GM18520 (cell line): ENCODE measurements around the gene SCARF2.
"Not testable (repeated sequence)": the region's sequence is repeated elsewhere in the genome, so short reads cannot be mapped to it uniquely, and the experiment has no call there.

ENCODE experiments used
- ATAC-seq: cut with Tn5 transposase; IDR thresholded peaks from one replicate; pipeline ENCODE4 v1.9.1; 2021; ENCODE audit not compliant: unreplicated experiment

Gene SCARF2

GRCh38 chr22:20412474-20413216 lies 25.0 kb downstream of the SCARF2 start:
- ATAC-seq, result no peak

DNA sequence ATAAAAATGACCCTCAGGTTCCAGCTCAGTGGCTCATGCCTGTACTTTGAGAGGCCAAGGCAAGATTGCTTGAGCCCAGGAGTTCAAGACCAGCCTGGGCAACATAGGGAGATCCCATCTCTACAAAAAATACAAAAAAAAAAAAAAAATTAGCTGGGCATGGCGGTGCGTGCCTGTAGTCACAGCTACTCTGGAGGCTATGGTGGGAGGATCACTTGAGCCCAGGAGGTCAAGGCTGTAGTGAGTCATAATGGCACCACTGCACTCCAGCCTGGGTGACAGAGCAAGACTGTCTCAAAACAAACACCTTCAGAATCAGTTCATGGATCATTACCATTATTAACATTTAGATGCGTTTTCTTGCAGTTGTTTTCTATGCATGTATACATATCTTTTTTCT lies 28.2 kb downstream of the SCARF2 start:
- not testable (repeated sequence) for ATAC-seq

- no peak for ATAC-seq
Measured at GRCh38 chr22:20408891-20409290, 28.7 kb downstream of the SCARF2 start.

GRCh38 chr22:20407829-20408228 lies 29.8 kb downstream of the SCARF2 start:
- ATAC-seq, result no peak

- no peak for ATAC-seq
Measured at GRCh38 chr22:20406686-20407408, 30.8 kb downstream of the SCARF2 start.

DNA sequence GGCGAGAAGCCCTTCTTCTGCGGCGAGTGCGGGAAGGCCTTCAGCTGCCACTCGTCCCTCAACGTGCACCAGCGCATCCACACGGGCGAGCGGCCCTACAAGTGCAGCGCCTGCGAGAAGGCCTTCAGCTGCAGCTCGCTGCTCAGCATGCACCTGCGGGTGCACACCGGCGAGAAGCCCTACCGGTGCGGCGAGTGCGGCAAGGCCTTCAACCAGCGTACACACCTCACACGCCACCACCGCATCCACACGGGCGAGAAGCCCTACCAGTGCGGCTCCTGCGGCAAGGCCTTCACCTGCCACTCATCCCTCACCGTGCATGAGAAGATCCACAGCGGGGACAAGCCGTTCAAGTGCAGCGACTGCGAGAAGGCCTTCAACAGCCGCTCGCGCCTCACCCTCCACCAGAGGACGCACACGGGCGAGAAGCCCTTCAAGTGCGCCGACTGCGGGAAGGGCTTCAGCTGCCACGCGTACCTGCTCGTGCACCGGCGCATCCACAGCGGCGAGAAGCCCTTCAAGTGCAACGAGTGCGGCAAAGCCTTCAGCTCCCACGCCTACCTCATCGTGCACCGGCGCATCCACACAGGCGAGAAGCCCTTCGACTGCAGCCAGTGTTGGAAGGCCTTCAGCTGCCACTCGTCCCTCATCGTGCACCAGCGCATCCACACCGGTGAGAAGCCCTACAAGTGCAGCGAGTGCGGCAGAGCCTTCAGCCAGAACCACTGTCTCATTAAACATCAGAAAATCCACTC lies 31.5 kb downstream of the SCARF2 start:
- ATAC-seq, result no peak

GRCh38 chr22:20405291-20405930 lies 32.2 kb downstream of the SCARF2 start:
- ATAC-seq, result no peak

DNA sequence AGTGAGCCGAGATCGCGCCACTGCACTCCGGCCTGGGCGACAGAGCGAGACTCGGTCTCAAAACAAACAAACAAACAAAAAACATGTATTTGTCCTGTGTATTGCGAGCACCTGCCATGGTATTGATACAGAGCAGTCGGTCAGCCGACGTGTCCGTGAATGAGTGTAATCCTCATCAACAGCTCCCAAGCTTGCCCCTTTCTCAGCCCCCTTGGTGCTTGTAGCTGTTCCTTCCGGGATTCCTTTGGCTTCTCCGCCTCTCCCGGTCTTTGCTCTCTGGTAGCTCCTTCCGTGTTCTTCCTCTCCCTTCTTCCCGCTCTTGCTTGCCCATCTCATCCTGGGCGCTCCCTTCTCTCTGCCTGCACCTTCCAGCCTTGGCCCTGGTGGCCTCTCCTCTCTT lies 32.7 kb downstream of the SCARF2 start:
- ATAC-seq, result no peak

DNA sequence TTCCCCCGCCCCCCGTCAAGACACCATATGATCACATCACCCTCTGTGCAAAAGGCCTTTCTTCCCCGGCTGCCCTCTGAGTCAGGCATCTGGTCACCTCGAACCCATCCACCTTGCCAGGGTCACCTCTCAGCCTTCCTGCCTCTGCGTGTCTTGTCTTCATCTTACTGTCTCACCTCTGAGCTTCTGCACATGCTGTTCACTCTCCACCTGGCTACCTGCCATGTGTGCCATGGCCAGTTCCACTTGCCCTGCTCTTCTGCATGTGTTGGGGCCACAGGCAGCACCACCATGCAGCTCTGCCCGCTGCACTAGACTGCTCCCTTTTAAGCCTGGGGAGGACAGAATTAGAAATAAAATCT lies 33.9 kb downstream of the SCARF2 start:
- no peak for ATAC-seq

GRCh38 chr22:20402960-20403778 lies 34.5 kb downstream of the SCARF2 start:
- no peak for ATAC-seq

DNA sequence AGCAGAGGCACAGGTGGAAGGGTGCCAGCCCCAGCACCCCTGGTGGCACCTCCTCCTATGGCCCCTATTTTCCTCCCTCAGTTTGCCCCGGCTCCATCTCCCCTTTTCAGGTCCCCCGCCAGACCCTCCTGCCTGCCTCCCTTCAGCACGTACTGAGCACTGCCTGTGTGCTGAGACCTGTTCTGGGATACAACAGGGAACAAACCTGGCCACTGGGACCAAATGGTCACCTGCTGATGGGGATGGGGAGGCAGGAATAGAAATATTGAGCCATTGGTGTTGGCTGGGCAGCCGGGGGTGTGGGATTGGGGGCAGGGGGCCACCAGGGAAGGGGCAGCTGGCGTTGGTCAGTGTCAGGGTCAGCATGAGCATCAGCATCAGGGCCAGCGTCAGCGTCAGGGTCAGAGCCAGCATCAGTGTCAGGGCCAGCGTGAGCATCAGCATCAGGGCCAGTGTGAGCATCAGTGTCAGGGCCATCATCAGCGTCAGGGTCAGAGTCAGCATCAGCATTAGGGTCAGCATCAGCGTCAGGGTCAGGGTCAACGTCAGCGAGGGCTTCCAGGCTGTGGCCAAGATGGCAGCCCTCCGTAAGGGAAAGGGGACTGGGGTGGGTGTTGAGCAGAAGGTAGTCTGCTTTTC lies 36.1 kb downstream of the SCARF2 start:
- ATAC-seq, result no peak

- ATAC-seq, result no peak
Measured at GRCh38 chr22:20400606-20401375, 36.8 kb downstream of the SCARF2 start.

- ATAC-seq, result no peak
Measured at GRCh38 chr22:20399866-20400605, 37.6 kb downstream of the SCARF2 start.

DNA sequence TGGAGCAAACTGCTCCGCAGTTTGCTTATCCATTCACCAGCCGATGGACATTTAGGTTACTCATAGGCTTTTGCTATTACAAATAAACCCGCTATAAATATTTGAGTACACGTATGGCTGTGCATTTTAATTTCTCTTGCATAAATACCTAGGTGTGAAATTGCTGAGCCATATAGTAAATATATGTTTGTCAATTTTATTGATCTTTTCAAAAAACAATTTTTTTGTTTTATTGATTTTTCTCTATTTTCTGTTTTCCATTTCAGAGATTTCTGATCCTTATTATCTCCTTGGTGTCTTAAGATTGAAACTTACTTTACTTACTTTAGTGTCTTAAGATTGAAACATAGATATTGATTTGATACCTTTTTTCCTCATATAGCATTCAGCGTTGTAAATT lies 39.2 kb downstream of the SCARF2 start:
- no peak for ATAC-seq

GRCh38 chr22:20397498-20397897 lies 40.1 kb downstream of the SCARF2 start:
- ATAC-seq, result no peak

DNA sequence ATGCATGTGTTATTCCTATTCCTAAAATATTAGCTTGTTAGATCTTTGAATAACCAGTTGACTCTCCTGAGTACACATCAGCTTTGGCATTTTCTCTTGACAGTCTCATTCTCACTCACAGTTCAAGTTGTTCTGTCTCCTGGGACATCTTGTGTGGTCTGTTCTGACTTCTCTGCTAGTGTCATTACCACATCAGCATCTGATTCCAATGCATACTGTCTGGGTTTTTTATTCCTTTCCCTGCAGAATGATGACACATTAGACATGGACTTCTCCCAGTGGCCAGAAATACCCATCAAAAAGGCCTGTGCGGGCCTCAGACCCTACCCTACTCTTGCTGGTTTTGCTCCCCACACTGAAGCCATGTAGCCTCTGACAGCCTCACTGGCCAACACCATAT lies 41.0 kb downstream of the SCARF2 start:
- ATAC-seq, result no peak

GRCh38 chr22:20395907-20396287 lies 41.7 kb downstream of the SCARF2 start:
- no peak for ATAC-seq

DNA sequence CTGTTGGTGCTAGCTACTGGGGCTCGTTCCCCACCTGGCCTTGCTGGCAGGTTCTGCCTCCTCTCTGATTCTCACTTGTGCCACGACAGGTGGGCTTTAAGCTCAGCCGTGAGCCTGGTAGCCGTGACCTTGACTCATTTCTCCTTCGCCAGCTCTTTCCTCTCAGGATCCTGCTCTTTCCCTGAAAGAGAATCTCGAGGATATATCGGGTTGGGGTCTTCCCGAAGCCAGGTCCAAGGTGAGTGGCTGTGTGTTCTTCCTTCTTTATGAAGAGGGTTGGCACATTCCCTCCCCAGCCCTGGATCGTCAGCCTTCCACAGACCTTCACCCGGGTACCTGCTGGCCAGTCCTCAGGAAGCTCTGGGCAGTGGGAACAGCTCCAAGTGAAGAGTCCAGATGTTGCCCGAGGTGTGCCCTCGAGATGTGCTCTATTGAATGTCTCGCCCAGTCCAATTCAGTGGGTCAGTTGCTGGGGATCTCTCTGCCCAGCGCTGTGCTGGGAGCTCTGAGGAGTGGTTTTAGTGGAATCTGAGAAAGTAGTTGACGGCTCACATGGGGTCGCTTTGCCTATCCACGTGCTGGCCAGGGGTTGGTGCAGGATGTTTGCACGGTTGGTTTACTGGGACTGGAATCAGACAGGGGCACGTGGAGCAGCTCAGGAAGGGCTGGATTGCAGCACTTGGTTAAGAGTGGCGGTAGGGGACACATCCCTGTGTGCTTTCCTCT lies 42.3 kb downstream of the SCARF2 start:
- no peak for ATAC-seq
